Stimulated activated CD4-positive, alpha-beta T cell treated with anti-CD3 and anti-CD28 coated beads, Interleukin-1b, Interleukin-23, amount 100 ng/mL, for 24 hours (primary cell): ENCODE data around the gene CCRL2.

Experiments
- DNase-seq, 4 experiments: peaks; one replicate each; pipeline ENCODE4 v3.0.0-alpha.2; 2020; ENCODE audit warnings: low read depth in 4 of 4, low spot score in 1 of 4

CCRL2 gene

DNA sequence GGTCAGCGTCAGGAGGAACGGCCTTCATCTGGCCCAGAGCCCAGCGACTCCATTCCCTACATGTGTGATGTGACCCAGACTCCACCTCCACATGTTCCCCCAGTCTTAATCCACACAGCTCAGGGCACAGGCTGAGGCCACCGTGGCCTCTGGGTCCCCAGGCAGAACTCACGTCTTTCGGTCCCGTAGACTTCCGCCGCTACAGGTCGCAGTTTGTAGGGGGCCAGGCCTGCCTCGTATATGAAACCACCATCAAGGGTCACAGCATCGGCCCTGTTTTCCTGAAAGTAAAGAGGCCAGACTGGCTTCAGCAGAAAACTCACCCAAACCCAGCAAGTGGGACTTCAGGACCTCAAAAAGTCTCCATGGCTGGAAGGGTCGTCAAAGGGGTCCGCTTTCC, 49.1 kb downstream of the CCRL2 start:
- no peak for DNase-seq
